Lower lobe of right lung (tissue), 2 donors: Measurements from ENCODE around the gene TRIM27. TPM values are rescaled to one million over a fixed set of nuclear protein-coding genes. Genes with fewer than 3 reads are reported as not detected.
A peak's percentile ranks its signal among the peaks of the same experiment; 100 is the strongest.
"Not testable (repeated sequence)": the region's sequence is repeated elsewhere in the genome, so short reads cannot be mapped to it uniquely, and the experiment has no call there.

Experiments
- ATAC-seq, 2 donors: fragments of 200-7000 bp; cut with Tn5 transposase; one replicate each; pipeline ENCODE4 v1.9.1; 2020 to 2022; ENCODE audit warnings: mild to moderate bottlenecking in 2 of 2, moderate library complexity in 2 of 2
- DNase-seq: peaks from one replicate; pipeline ENCODE4 v3.0.0-alpha.2; 2020
- H3K27ac ChIP-seq: fragments of 200-600 bp; one replicate; pipeline ENCODE4 v1.8.0; 2022
- H3K27me3 ChIP-seq: fragments of 200-600 bp; one replicate; pipeline ENCODE4 v1.8.0; 2022; ENCODE audit warnings: low read depth
- H3K36me3 ChIP-seq: fragments of 200-600 bp; one replicate; pipeline ENCODE4 v1.8.0; 2022; ENCODE audit warnings: mild to moderate bottlenecking
- H3K4me1 ChIP-seq: fragments of 200-600 bp; one replicate; pipeline ENCODE4 v1.8.0; 2022
- H3K4me3 ChIP-seq: fragments of 200-600 bp; one replicate; pipeline ENCODE4 v1.8.0; 2022; ENCODE audit warnings: mild to moderate bottlenecking
- H3K9me3 ChIP-seq: fragments of 200-600 bp; one replicate; pipeline ENCODE4 v1.8.0; 2022
- intact Hi-C: fragments of 100-400 bp; cut with DNase I; formaldehyde crosslinking; loops from one replicate; pipeline ENCODE4 v1.11.0; 2022
- total RNA-seq: library from RNA; stranded (reverse); fragmentation: NEBNext Ultra II Directional; extraction: Animal tissue kit (Norgen Biotek cat#: 25700); gene quantifications from one replicate; pipeline ENCODE4 v1.2.1, GENCODE V29; 2021
- TF ChIP-seq, protein P1 (sequence below): fragments of 200-600 bp; IDR thresholded peaks from one replicate; pipeline ENCODE4 v1.8.0; 2022; ENCODE audit warnings: antibody characterized with exemption, mild to moderate bottlenecking
- donor health status: DM: no; HTN: yes; CAD: no; lungs with severe emphysema.

The TRIM27 gene
- total RNA-seq, 1 donor from 2014 or later, result 46.6 TPM

DNA sequence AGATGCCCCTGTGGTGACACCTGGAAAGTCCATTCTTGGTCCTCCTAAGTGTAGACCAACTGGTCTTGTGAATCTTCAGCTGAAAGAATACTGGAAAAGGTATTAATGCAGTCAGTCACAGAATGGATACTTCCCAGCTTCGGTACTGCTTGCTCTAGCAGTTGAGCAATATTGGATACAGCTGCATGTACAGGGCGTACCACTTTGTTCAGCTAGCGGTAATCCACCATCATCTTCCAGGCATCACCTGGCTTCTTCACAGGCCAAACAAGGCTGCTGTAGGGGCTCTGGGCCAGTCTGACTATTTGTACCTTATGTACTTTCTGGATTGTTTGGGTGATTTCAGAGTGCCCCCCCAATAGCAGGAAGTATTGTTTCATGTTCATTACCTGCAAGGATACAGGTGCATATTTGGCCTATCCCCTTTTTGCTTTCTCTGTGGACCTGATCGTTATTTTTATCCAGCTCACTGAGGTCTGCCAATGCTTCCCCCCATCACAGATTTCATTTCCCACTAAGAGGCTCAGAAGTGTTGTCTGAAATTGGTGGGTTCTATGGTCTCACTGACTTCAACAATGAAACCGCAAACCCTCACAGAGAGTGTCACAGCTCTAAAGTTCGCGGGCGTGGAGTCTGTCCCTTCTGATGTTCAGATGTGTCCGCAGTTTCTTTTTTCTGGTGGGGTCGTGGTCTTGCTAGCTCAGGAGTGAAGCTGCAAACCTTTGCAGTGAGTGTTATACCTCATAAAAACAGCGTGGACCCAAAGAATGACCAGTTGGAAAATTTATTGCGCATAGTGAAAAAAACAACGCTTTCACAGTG lies 52.2 kb downstream of the TRIM27 start:
- TF ChIP-seq, protein P1, sequence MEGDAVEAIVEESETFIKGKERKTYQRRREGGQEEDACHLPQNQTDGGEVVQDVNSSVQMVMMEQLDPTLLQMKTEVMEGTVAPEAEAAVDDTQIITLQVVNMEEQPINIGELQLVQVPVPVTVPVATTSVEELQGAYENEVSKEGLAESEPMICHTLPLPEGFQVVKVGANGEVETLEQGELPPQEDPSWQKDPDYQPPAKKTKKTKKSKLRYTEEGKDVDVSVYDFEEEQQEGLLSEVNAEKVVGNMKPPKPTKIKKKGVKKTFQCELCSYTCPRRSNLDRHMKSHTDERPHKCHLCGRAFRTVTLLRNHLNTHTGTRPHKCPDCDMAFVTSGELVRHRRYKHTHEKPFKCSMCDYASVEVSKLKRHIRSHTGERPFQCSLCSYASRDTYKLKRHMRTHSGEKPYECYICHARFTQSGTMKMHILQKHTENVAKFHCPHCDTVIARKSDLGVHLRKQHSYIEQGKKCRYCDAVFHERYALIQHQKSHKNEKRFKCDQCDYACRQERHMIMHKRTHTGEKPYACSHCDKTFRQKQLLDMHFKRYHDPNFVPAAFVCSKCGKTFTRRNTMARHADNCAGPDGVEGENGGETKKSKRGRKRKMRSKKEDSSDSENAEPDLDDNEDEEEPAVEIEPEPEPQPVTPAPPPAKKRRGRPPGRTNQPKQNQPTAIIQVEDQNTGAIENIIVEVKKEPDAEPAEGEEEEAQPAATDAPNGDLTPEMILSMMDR, result no peak
- ATAC-seq (no peak), DNase-seq (no peak)
- intact Hi-C loops, result no loop called here
- H3K4me1 ChIP-seq, result peaks cover 4% of the 10 kb centered on the region
- no peaks in the 10 kb centered on the region for H3K36me3 ChIP-seq
- H3K9me3 ChIP-seq, result no peaks in the 10 kb centered on the region
- peaks cover 22% of the 10 kb centered on the region for H3K27me3 ChIP-seq
- no peak overlapping the region for H3K27ac ChIP-seq
- no peak overlapping the region for H3K4me3 ChIP-seq

DNA sequence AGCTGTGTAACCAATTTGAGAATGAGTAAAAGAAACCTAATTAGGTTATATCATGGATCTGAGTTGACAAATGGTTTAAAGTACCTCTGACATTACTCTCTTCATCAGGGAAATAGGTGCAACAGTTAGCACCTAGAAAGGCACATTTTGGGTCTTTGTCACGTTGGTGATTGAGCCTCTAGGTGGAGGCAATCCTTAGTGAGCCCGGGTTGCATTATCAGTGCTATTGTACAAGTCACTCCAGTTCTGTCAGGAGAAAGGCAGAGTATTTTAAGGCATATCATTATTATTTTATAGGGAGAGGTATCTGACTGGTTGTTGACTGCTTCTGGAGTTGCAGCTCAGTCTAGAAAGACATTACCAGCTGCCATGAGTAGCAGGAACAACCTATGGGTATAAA lies 54.9 kb downstream of the TRIM27 start:
- Histone ChIP-seq H3K27ac (no peak overlapping the region), H3K4me1 (peaks cover 14% of the 10 kb centered on the region), H3K36me3 (no peaks in the 10 kb centered on the region), H3K4me3 (no peak overlapping the region), H3K27me3 (no peaks in the 10 kb centered on the region), H3K9me3 (peaks cover 6% of the 10 kb centered on the region)
- no peak for ATAC-seq
- DNase-seq, result no peak
- intact Hi-C loops, result no loop called here
- TF ChIP-seq, protein P1, result no peak

DNA sequence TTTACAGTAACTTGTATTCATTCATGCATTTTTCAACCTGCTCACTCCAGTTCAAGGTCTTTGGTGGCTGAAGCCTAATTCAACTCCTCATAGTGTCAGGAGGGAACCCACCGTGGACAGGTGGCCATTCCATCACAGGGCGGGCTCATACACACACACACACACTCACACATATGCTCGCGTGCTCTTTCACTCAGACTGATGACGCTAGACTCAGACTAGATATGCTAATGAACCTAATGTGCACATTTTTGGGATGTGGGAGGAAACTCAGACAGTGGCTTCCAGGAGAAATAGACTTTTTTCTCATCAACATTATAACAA lies 56.7 kb downstream of the TRIM27 start:
- TF ChIP-seq, protein P1, result no peak
- H3K27me3 ChIP-seq, result no peaks in the 10 kb centered on the region
- H3K36me3 ChIP-seq, result no peaks in the 10 kb centered on the region
- ATAC-seq (peak; percentile 48 to 70), DNase-seq (no peak)
- H3K27ac ChIP-seq, result peak overlapping the region; percentile 91
- peaks cover 6% of the 10 kb centered on the region for H3K9me3 ChIP-seq
- peaks cover 14% of the 10 kb centered on the region for H3K4me1 ChIP-seq
- H3K4me3 ChIP-seq, result peak overlapping the region; percentile 81
- intact Hi-C loops, result no loop called here

DNA sequence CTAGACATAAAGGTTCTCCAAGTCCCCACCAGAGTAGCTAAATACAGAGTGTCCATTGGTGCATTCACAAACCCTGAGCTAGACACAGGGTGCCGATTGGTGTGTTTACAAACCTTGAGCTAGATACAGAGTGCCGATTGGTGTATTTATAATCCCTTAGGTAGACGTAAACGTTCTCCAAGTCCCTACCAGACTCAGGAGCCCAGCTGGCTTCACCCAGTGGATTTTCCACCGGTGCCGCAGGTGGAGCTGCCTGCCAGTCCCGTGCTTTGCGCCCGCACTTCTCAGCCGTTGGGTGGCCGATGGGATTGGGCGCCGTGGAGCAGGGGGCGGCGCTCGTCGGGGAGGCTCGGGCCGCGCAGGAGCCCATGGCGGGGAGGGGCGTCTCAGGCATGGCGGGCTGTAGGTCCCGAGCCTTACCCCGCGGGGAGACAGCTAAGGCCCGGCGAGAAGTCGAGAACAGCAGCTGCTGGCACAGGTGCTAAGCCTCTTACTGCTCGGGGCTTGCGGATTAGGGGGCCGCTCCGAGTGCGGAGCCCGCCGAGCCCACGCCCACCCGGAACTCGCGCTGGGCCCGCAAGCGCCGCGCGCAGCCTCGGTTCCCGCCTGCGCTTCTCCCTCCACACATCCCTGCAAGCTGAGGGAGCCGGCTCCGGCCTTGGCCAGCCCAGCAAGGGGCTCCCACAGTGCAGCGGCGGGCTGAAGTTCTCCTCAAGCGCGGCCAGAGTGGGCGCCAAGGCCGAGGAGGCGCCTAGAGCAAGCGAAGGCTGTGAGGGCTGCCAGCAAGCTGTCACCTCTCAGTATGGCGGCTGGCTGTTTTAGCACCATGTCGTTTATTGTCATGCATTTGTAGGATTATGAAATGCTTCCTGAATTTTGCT lies 57.3 kb downstream of the TRIM27 start:
- H3K36me3 ChIP-seq, H3K9me3 ChIP-seq, intact Hi-C loops, H3K27me3 ChIP-seq: not testable (repeated sequence)
- ATAC-seq (peak; percentile 80 to 85), DNase-seq (peak; percentile 88)
- Histone ChIP-seq H3K27ac (peak overlapping the region; percentile 91), H3K4me3 (peak overlapping the region; percentile 81), H3K4me1 (peaks cover 14% of the 10 kb centered on the region)

DNA sequence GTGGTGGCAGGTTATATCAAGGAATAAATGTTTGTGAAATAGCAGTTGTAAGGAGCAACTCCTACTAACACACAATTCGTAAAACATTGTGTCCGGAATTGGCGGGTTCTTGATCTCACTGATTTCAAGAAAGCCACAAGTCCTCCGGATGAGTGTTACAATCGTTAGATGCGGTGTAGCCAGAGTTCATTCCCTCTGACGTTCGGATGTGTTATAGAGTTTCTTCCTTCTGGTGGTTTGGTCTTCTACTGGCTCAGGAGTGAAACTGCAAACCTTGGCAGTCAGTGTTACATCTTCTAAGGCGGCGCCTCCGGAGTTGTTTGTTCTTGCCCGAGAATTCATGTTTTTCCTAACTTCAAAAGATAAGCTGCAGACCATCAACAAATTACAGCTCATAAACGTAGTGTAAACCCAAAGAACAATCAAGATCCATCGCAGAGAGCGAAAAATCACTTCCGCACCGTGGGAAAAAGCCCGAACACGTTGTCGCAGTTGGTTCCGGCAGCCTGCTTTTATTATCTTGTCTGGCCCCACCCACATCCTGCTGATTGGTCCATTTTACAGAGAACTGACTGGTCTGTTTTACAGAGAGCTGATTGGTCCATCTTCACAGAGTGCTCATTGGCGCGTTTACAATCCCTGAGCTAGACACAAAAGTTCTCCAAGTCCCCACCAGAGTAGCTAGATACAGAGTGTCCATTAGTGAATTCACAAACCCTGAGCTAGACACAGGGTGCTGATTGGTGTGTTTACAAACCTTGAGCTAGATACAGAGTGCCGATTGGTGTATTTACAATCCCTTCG lies 58.2 kb downstream of the TRIM27 start:
- no peak for DNase-seq
- Histone ChIP-seq H3K4me1 (peaks cover 14% of the 10 kb centered on the region), H3K4me3 (peak overlapping the region; percentile 81), H3K27me3 (no peaks in the 10 kb centered on the region), H3K36me3 (no peaks in the 10 kb centered on the region), H3K9me3 (peaks cover 6% of the 10 kb centered on the region), H3K27ac (no peak overlapping the region)
- intact Hi-C loops, result no loop called here
- no peak for ATAC-seq
- TF ChIP-seq, protein P1, result no peak
